Measurements from ENCODE around the gene DYNC2I2. TPM values are rescaled to one million over a fixed set of nuclear protein-coding genes. Genes with fewer than 3 reads are reported as not detected.
"Not testable (repeated sequence)": the region's sequence is repeated elsewhere in the genome, so short reads cannot be mapped to it uniquely, and the experiment has no call there.

The DYNC2I2 gene
- total RNA-seq, 1 donor from 2014 or later, result 83.4 TPM

GRCh38 chr9:128651798-128652197, 4.8 kb downstream of the DYNC2I2 start:
- Mint-ChIP-seq H3K27me3 (no peaks in the 10 kb centered on the region), H3K36me3 (ENCODE audit: insufficient read depth) (no peaks in the 10 kb centered on the region), H3K4me3 (ENCODE audit: low read depth) (no peak overlapping the region), H3K9me3 (ENCODE audit: low read depth) (no peaks in the 10 kb centered on the region), H3K4me1 (ENCODE audit: low read depth) (peaks cover 2% of the 10 kb centered on the region), H3K27ac (no peak overlapping the region)
- TF ChIP-seq, protein P1, sequence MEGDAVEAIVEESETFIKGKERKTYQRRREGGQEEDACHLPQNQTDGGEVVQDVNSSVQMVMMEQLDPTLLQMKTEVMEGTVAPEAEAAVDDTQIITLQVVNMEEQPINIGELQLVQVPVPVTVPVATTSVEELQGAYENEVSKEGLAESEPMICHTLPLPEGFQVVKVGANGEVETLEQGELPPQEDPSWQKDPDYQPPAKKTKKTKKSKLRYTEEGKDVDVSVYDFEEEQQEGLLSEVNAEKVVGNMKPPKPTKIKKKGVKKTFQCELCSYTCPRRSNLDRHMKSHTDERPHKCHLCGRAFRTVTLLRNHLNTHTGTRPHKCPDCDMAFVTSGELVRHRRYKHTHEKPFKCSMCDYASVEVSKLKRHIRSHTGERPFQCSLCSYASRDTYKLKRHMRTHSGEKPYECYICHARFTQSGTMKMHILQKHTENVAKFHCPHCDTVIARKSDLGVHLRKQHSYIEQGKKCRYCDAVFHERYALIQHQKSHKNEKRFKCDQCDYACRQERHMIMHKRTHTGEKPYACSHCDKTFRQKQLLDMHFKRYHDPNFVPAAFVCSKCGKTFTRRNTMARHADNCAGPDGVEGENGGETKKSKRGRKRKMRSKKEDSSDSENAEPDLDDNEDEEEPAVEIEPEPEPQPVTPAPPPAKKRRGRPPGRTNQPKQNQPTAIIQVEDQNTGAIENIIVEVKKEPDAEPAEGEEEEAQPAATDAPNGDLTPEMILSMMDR (IDR thresholded peaks at IDR 0.05; ENCODE audit: unreplicated experiment), result no peak
- DNase-seq (ENCODE audit: low spot score, unreplicated experiment), result no peak

- not testable (repeated sequence) for DNase-seq (ENCODE audit: low spot score, unreplicated experiment); H3K4me1 Mint-ChIP-seq (ENCODE audit: low read depth); H3K9me3 Mint-ChIP-seq (ENCODE audit: low read depth); H3K36me3 Mint-ChIP-seq (ENCODE audit: insufficient read depth); H3K27ac Mint-ChIP-seq; H3K27me3 Mint-ChIP-seq; H3K4me3 Mint-ChIP-seq (ENCODE audit: low read depth)
- TF ChIP-seq, protein P1 (IDR thresholded peaks at IDR 0.05; ENCODE audit: unreplicated experiment), result peak; percentile 28
Measured at GRCh38 chr9:128648206-128648605, 8.4 kb downstream of the DYNC2I2 start.

GRCh38 chr9:128643519-128644300, 12.9 kb downstream of the DYNC2I2 start:
- Mint-ChIP-seq H3K27ac (no peak overlapping the region), H3K36me3 (ENCODE audit: insufficient read depth) (peaks cover 5% of the 10 kb centered on the region), H3K4me1 (ENCODE audit: low read depth) (no peaks in the 10 kb centered on the region), H3K9me3 (ENCODE audit: low read depth) (no peaks in the 10 kb centered on the region), H3K4me3 (ENCODE audit: low read depth) (no peak overlapping the region), H3K27me3 (no peaks in the 10 kb centered on the region)
- DNase-seq (ENCODE audit: low spot score, unreplicated experiment), result no peak
- TF ChIP-seq, protein P1 (IDR thresholded peaks at IDR 0.05; ENCODE audit: unreplicated experiment), result no peak

DNA sequence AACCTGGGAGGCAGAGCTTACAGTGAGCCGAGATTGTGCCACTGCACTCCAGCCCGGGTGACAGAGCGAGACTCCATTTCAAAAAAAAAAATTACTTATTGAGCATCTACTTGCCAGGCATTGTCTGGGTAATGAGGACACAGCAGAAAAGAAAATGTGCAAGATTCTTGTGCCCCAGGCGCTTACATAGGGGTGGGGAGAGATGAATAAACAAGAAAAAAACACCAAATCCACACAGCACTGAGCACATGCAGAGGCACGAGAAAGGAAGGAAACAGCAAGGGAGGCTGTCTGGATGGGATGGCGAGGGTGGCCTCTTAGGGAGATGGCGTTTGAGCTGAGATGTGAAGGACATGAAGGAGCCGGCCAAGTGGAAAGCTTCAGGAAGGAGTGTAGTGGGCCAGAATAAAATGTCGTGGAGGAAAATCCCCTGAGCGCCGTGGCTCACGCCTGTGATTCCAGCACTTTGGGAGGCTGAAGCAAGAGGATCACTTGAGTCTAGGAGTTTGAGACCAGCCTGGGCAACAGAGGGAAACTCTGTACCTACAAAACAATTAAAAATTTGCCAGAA, 13.9 kb downstream of the DYNC2I2 start:
- H3K9me3 Mint-ChIP-seq (ENCODE audit: low read depth), result no peaks in the 10 kb centered on the region
- TF ChIP-seq, protein P1 (IDR thresholded peaks at IDR 0.05; ENCODE audit: unreplicated experiment), result no peak
- H3K27ac Mint-ChIP-seq, result peak overlapping the region; percentile 38
- no peaks in the 10 kb centered on the region for H3K27me3 Mint-ChIP-seq
- H3K4me1 Mint-ChIP-seq (ENCODE audit: low read depth), result no peaks in the 10 kb centered on the region
- H3K4me3 Mint-ChIP-seq (ENCODE audit: low read depth), result no peak overlapping the region
- no peak for DNase-seq (ENCODE audit: low spot score, unreplicated experiment)
- H3K36me3 Mint-ChIP-seq (ENCODE audit: insufficient read depth), result peaks cover 9% of the 10 kb centered on the region

DNA sequence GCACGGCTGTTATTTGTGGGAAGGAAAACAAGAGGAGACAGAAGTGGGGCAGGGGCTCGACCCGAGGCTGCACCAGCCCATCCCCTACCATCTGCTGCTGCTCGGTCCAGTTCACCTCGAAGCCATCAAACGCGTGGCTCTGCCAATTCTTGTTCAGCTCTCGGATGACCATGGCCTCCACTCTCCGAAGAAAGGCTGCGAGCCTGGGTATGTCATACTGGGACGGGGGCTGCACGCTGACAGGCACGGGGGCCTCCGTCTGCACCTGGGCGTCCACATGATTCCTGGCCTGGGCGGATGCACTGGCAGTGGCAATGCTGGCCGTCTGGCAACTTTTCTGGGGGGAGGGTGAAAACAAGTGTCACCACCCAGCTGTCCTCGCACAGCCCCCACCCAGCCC, 16.0 kb downstream of the DYNC2I2 start:
- DNase-seq (ENCODE audit: low spot score, unreplicated experiment), result no peak
- Mint-ChIP-seq H3K36me3 (ENCODE audit: insufficient read depth) (peaks cover 9% of the 10 kb centered on the region), H3K4me1 (ENCODE audit: low read depth) (peaks cover 2% of the 10 kb centered on the region), H3K4me3 (ENCODE audit: low read depth) (no peak overlapping the region), H3K27me3 (no peaks in the 10 kb centered on the region), H3K27ac (no peak overlapping the region), H3K9me3 (ENCODE audit: low read depth) (no peaks in the 10 kb centered on the region)
- TF ChIP-seq, protein P1 (IDR thresholded peaks at IDR 0.05; ENCODE audit: unreplicated experiment), result no peak

Data from progenitor cell of endocrine pancreas (in vitro differentiated cells).